ENCODE results near the gene FRMD4A.

Gene FRMD4A

DNA sequence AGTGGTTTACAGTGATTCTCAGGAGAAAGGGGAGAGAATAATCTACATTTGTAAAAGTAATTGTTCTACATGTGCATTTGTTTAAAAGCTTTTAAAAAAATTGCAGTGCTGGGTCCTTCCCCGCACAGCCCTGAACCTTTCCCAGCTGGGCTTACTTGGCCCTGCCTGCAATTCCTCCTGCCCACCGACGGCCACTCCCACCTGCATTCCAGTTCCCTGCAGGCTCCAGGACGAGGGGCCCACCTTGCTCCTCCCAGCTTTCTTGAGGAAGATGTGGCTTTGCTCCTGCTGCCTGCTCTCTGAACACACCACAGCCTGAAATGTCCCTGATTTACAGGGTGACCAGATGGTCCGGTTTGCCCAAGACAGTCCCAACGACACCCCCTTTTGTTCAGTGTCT is 521.3 kb downstream of the FRMD4A start:
- TF ChIP-seq, protein P1, sequence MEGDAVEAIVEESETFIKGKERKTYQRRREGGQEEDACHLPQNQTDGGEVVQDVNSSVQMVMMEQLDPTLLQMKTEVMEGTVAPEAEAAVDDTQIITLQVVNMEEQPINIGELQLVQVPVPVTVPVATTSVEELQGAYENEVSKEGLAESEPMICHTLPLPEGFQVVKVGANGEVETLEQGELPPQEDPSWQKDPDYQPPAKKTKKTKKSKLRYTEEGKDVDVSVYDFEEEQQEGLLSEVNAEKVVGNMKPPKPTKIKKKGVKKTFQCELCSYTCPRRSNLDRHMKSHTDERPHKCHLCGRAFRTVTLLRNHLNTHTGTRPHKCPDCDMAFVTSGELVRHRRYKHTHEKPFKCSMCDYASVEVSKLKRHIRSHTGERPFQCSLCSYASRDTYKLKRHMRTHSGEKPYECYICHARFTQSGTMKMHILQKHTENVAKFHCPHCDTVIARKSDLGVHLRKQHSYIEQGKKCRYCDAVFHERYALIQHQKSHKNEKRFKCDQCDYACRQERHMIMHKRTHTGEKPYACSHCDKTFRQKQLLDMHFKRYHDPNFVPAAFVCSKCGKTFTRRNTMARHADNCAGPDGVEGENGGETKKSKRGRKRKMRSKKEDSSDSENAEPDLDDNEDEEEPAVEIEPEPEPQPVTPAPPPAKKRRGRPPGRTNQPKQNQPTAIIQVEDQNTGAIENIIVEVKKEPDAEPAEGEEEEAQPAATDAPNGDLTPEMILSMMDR (IDR thresholded peaks at IDR 0.05; ENCODE audit: insufficient read depth, missing control alignments), result no peak
- no peak for FAIRE-seq

GRCh38 chr10:13808556-13809391 is 522.0 kb downstream of the FRMD4A start:
- no peak for FAIRE-seq

More for the DNA sequence above, 521.3 kb downstream of the FRMD4A start:
- DNase-seq (ENCODE audit: insufficient read length, low spot score), result no peak

DNA sequence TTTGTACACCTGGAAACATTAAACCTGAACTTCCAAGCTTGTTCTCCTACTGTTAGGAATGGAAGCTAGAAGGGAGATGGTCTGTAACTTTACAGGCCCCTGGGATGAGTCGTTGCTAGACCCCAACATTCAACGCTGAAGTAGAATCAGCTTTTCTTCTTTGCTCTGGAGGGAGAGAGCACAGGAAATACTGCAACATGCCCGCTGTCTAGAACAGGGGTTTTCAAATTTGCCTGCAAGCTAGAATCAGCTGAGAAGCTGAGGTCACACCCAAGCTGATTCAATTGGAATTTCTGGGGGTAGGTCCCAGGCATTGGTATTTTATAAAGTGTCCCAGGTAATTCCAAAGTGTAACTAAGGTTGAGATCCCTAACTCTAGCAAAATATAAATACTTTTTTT is 524.3 kb downstream of the FRMD4A start:
- TF ChIP-seq, protein P1 (IDR thresholded peaks at IDR 0.05; ENCODE audit: insufficient read depth, missing control alignments), result no peak
- no peak for FAIRE-seq
- no peak for DNase-seq (ENCODE audit: insufficient read length, low spot score)

More at GRCh38 chr10:13808556-13809391, 522.0 kb downstream of the FRMD4A start:
- no peak for DNase-seq (ENCODE audit: insufficient read length, low spot score)
- TF ChIP-seq, protein P1 (IDR thresholded peaks at IDR 0.05; ENCODE audit: insufficient read depth, missing control alignments), result no peak

DNA sequence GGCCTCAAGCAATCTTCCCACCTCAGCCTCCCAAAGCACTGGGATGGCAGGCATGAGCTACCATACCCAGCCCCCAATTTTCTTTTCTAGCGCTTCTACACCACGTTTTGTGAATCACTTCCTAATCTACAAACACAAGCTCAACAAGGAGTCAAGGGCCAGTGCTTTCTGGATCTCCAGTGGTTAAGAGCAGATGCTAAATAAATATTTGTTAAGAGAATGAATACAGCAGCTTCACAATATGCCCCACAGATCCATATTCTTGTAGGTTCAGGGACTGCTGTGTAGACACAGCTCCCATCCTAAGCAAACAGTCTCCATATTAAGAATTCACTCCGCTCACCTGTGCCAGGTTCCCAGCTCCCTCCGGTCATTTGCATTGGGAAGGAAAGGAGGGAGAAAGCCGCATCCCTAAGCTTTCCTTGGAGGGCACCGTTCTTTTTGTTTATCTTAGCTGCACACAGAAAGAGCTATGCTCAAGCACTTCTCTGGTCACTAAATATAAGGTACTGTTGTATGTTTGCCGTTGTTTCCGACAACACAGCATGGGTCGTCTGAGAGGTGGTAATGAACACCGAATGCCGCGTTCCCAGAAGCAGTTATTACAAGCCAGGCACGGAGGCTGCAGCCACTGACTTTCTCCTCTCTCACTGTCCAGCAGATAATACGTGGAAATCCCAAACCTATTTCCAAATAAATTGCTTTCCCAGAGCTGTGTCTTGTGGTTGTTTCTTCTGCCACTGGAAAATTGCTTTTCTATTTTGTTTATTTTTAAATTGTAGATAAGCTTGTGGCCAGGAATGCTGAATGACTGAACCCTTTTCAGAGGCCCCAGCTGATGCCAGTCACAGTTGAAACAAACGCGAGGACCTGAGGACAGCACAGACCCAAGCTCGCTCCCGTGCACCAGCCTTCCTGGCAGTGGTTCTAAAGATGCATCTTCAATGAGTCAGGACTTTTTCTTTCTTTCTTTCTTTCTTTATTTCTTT is 526.9 kb downstream of the FRMD4A start:
- DNase-seq (ENCODE audit: insufficient read length, low spot score) (no peak), FAIRE-seq (no peak)
- TF ChIP-seq, protein P1 (IDR thresholded peaks at IDR 0.05; ENCODE audit: insufficient read depth, missing control alignments), result no peak

GRCh38 chr10:13801907-13802288 is 528.8 kb downstream of the FRMD4A start:
- TF ChIP-seq, protein P1 (IDR thresholded peaks at IDR 0.05; ENCODE audit: insufficient read depth, missing control alignments), result no peak
- FAIRE-seq, result no peak
- no peak for DNase-seq (ENCODE audit: insufficient read length, low spot score)

- no peak for FAIRE-seq
- DNase-seq (ENCODE audit: insufficient read length, low spot score), result no peak
- TF ChIP-seq, protein P1 (IDR thresholded peaks at IDR 0.05; ENCODE audit: insufficient read depth, missing control alignments), result no peak
Observed at GRCh38 chr10:13801156-13801906, 529.4 kb downstream of the FRMD4A start.

All from D721Med (cell line).